WTC11 (cell line): ENCODE data around the gene SDHB. TPM values are rescaled to one million over a fixed set of nuclear protein-coding genes. Genes with fewer than 3 reads are reported as not detected.

Experiments
- ATAC-seq: fragments of 200-7000 bp; cut with Tn5 transposase; 2 replicates; pipeline ENCODE4 v1.10.0; 2021; ENCODE audit warnings: mild to moderate bottlenecking, moderate library complexity
- CTCF ChIA-PET: fragments of 300-600 bp; sonication (Branson Sonifier 250); formaldehyde crosslinking; loops from one replicate; lab custom pipeline; 2021; ENCODE audit warnings: antibody characterized with exemption; lab: Charles Lee
- POLR2A ChIA-PET: fragments of 350-600 bp; sonication (Branson Sonifier 250); formaldehyde crosslinking; loops from one replicate; lab custom pipeline; 2021; ENCODE audit warnings: antibody characterized with exemption; lab: Charles Lee
- DNase-seq: peaks from one replicate; pipeline ENCODE4 v3.0.0; 2021; ENCODE audit warnings: low spot score
- H3K27ac Mint-ChIP-seq: 2 replicates; pipeline ENCODE4 v1.8.0; 2021; ENCODE audit warnings: mixed read lengths
- H3K27me3 Mint-ChIP-seq: 2 replicates; pipeline ENCODE4 v1.8.0; 2021; ENCODE audit warnings: low read depth, mild to moderate bottlenecking, moderate library complexity, mixed read lengths
- H3K36me3 Mint-ChIP-seq: 2 replicates; pipeline ENCODE4 v1.8.0; 2021; ENCODE audit warnings: mixed read lengths
- H3K4me1 Mint-ChIP-seq: 2 replicates; pipeline ENCODE4 v1.8.0; 2022; ENCODE audit warnings: mixed read lengths
- H3K4me3 Mint-ChIP-seq: 2 replicates; pipeline ENCODE4 v1.8.0; 2021; ENCODE audit warnings: mild to moderate bottlenecking, moderate library complexity, mixed read lengths
- H3K9me3 Mint-ChIP-seq: 2 replicates; pipeline ENCODE4 v1.8.0; 2021; ENCODE audit warnings: mixed read lengths
- AR ChIP-seq: fragments of 250-450 bp; sonication (Bioruptor Pico); IDR thresholded peaks from 2 replicates; pipeline ENCODE4 v1.9.0; 2021; ENCODE audit warnings: mild to moderate bottlenecking
- ATF1 ChIP-seq: sonication (generic); formaldehyde crosslinking; IDR thresholded peaks from 2 replicates; pipeline ENCODE4 v1.8.1; 2023; ENCODE audit warnings: mild to moderate bottlenecking, moderate library complexity, missing genetic modification reagents
- ATF6 ChIP-seq: sonication (generic); formaldehyde crosslinking; IDR thresholded peaks from 2 replicates; pipeline ENCODE4 v1.8.1; 2023; ENCODE audit warnings: mild to moderate bottlenecking, missing genetic modification reagents
- EMX1 ChIP-seq: fragments of 250-450 bp; sonication (Bioruptor Pico); IDR thresholded peaks from 2 replicates; pipeline ENCODE4 v1.8.0; 2021; ENCODE audit warnings: mild to moderate bottlenecking
- ESRRA ChIP-seq: sonication (generic); formaldehyde crosslinking; IDR thresholded peaks from 2 replicates; pipeline ENCODE4 v1.8.1; 2022; ENCODE audit warnings: mild to moderate bottlenecking, missing genetic modification reagents, borderline replicate concordance
- FOXP1 ChIP-seq: sonication (generic); formaldehyde crosslinking; IDR thresholded peaks from 2 replicates; pipeline ENCODE4 v1.8.0; 2022; ENCODE audit warnings: missing genetic modification reagents, mild to moderate bottlenecking, moderate library complexity, borderline replicate concordance
- NFYB ChIP-seq: sonication (generic); formaldehyde crosslinking; conservative IDR thresholded peaks from 2 replicates; pipeline ENCODE4 v1.8.0; 2022; ENCODE audit warnings: low read depth, missing genetic modification reagents
- RORB ChIP-seq: fragments of 250-450 bp; sonication (Bioruptor Pico); IDR thresholded peaks from 2 replicates; pipeline ENCODE4 v1.9.0; 2021; ENCODE audit warnings: mild to moderate bottlenecking
- SOX15 ChIP-seq: fragments of 250-450 bp; sonication (Bioruptor Pico); IDR thresholded peaks from 2 replicates; pipeline ENCODE4 v1.9.0; 2021; ENCODE audit warnings: mild to moderate bottlenecking
- STAT6 ChIP-seq: sonication (generic); formaldehyde crosslinking; conservative IDR thresholded peaks from 2 replicates; pipeline ENCODE4 v1.8.1; 2023; ENCODE audit warnings: mild to moderate bottlenecking, low read depth, missing genetic modification reagents, moderate library complexity
- USF2 ChIP-seq: sonication (generic); formaldehyde crosslinking; IDR thresholded peaks from 2 replicates; pipeline ENCODE4 v1.8.1; 2023; ENCODE audit warnings: mild to moderate bottlenecking, missing genetic modification reagents, moderate library complexity
- ZNF425 ChIP-seq: fragments of 250-450 bp; sonication (Bioruptor Pico); conservative IDR thresholded peaks from 2 replicates; pipeline ENCODE4 v1.9.0; 2021; ENCODE audit warnings: mild to moderate bottlenecking
- ZNF512 ChIP-seq: sonication (generic); formaldehyde crosslinking; IDR thresholded peaks from 2 replicates; pipeline ENCODE4 v1.8.1; 2022; ENCODE audit warnings: missing genetic modification reagents, borderline replicate concordance
- ZNF671 ChIP-seq: fragments of 250-450 bp; sonication (Bioruptor Pico); IDR thresholded peaks from 2 replicates; pipeline ENCODE4 v1.8.0; 2021; ENCODE audit warnings: mild to moderate bottlenecking
- total RNA-seq: library from RNA; stranded (reverse); gene quantifications from 3 replicates; pipeline ENCODE4 v1.2.3, GENCODE V29; 2021

The SDHB gene
- total RNA-seq, 1 experiment from 2014 or later = 89.5 TPM

GRCh38 chr1:16998589-16998988 is 55.2 kb downstream of the SDHB start:
- CTCF ChIA-PET = interaction anchor here (5.4 kb wide), 1 partner anchor 12 kb away, joined by 67 read pairs; no protein-coding TSS in a partner anchor
- H3K27ac Mint-ChIP-seq = no peak overlapping the region
- peaks cover 13% of the 10 kb centered on the region for H3K36me3 Mint-ChIP-seq
- H3K4me1 Mint-ChIP-seq = no peaks in the 10 kb centered on the region
- POLR2A ChIA-PET = no interaction called here
- ATAC-seq (no peak), DNase-seq (no peak)
- TF ChIP-seq NFYB (CRISPR knock-in tag) = no peak
- no peak for TF ChIP-seq ATF1
- no peak for TF ChIP-seq USF2 (CRISPR knock-in tag)
- no peak for TF ChIP-seq ZNF671 (CRISPR knock-in tag)
- TF ChIP-seq ZNF425 (CRISPR knock-in tag) = no peak
- no peak for TF ChIP-seq EMX1 (CRISPR knock-in tag)
- no peak for TF ChIP-seq STAT6 (CRISPR knock-in tag)
- TF ChIP-seq ATF6 (CRISPR knock-in tag) = no peak
- TF ChIP-seq ZNF512 (CRISPR knock-in tag) = no peak
- TF ChIP-seq SOX15 (CRISPR knock-in tag) = no peak
- no peak for TF ChIP-seq FOXP1 (CRISPR knock-in tag)
- no peak for TF ChIP-seq ESRRA (CRISPR knock-in tag)
- no peak for TF ChIP-seq RORB
- TF ChIP-seq AR (CRISPR knock-in tag) = no peak
- H3K4me3 Mint-ChIP-seq = no peak overlapping the region
- no peaks in the 10 kb centered on the region for H3K9me3 Mint-ChIP-seq
- no peaks in the 10 kb centered on the region for H3K27me3 Mint-ChIP-seq
